Peyer's patch (tissue), 4 donors: ENCODE measurements around the gene GTF3C5.

Source experiments
- POLR2A ChIP-seq, 2 donors: fragments of 450-650 bp; IDR thresholded peaks; one replicate each; pipeline ENCODE4 v1.5.1; 2017; ENCODE audit warnings: antibody characterized with exemption in 2 of 2, mild to moderate bottlenecking in 2 of 2, moderate library complexity in 2 of 2
- TF ChIP-seq, protein P1 (sequence below), 6 experiments: fragments of 450-650 bp in 4 of 6; fragments of 200-600 bp in 2 of 6; sonication (generic) in 1 of 6; IDR thresholded peaks; one replicate each; pipeline ENCODE4 v1.5.1; 2017 to 2019; ENCODE audit warnings: antibody characterized with exemption in 6 of 6, mild to moderate bottlenecking in 3 of 6, moderate library complexity in 1 of 6

DNA sequence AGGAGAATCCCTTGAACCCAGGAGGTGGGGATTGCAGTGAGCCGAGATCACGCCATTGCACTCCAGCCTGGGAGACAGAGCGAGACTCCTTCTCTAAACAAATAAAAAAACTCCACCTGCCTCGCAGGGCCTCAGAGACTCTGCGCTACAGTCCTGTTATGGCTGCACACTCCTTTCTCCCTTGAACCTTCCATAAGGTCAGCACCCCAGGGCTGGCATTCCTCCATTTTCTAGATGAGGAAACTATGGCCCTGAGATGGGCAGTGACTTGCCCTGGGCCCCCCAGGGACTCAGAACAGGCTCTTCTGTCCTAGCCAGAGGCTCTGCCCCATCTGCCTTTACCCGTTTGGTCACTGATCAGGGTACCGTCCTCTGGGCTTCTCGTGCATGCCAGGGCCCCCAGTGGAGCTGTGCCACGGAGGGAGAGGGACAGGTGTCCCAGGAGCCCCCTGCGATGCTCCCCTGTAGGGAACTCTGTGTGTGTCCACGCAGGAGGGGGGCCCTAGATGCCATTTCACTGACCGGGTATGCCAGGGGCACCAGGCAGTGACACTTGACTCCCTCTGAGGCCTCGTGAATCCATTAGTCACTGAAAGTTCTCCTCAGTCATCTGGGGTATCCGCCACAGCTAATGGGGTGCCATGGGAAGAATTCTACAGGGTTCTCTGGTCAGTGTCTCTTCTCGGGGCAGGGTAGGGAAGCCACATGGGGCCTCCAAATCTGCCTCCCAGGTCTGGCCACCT, 74.1 kb downstream of the GTF3C5 start:
- TF ChIP-seq, protein P1, sequence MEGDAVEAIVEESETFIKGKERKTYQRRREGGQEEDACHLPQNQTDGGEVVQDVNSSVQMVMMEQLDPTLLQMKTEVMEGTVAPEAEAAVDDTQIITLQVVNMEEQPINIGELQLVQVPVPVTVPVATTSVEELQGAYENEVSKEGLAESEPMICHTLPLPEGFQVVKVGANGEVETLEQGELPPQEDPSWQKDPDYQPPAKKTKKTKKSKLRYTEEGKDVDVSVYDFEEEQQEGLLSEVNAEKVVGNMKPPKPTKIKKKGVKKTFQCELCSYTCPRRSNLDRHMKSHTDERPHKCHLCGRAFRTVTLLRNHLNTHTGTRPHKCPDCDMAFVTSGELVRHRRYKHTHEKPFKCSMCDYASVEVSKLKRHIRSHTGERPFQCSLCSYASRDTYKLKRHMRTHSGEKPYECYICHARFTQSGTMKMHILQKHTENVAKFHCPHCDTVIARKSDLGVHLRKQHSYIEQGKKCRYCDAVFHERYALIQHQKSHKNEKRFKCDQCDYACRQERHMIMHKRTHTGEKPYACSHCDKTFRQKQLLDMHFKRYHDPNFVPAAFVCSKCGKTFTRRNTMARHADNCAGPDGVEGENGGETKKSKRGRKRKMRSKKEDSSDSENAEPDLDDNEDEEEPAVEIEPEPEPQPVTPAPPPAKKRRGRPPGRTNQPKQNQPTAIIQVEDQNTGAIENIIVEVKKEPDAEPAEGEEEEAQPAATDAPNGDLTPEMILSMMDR (IDR thresholded peaks at IDR 0.05): no peak
- TF ChIP-seq POLR2A (IDR thresholded peaks at IDR 0.05): no peak
